K562 (cell line): ENCODE results near the gene CPNE1. TPM values are rescaled to one million over a fixed set of nuclear protein-coding genes. Genes with fewer than 3 reads are reported as not detected.

Source experiments
- C11orf30 ChIP-seq: fragments of 450-650 bp; IDR thresholded peaks from 2 replicates; pipeline ENCODE4 v1.6.1; 2016; ENCODE audit warnings: low read depth, mild to moderate bottlenecking
- ELF1 ChIP-seq: fragments of 200-800 bp; sonication (Bioruptor generic); IDR thresholded peaks from 2 replicates; pipeline ENCODE4 v1.6.1; 2016; ENCODE audit warnings: missing genetic modification characterization, missing compliant biosample characterization
- FOXM1 ChIP-seq, 2 experiments: fragments of 450-650 bp in 1 of 2; sonication (generic) in 1 of 2; formaldehyde crosslinking in 1 of 2; IDR thresholded peaks; 2 replicates each; pipeline versions ENCODE4 v1.6.1 to v1.9.0; 2017 to 2022; ENCODE audit warnings: low read depth in 2 of 2, mild to moderate bottlenecking in 2 of 2, missing genetic modification reagents in 1 of 2, moderate library complexity in 1 of 2
- HNRNPL ChIP-seq: fragments of 200-400 bp; formaldehyde crosslinking; IDR thresholded peaks from 2 replicates; pipeline ENCODE4 v1.6.1; 2017; ENCODE audit warnings: low read depth, mild to moderate bottlenecking, low read length
- HNRNPLL ChIP-seq: fragments of 200-400 bp; formaldehyde crosslinking; IDR thresholded peaks from 2 replicates; pipeline ENCODE4 v1.6.1; 2017; ENCODE audit warnings: low read length, low read depth, mild to moderate bottlenecking; ENCODE audit not compliant: poor library complexity, severe bottlenecking
- LCOR ChIP-seq: sonication (generic); formaldehyde crosslinking; IDR thresholded peaks from 2 replicates; pipeline ENCODE4 v1.8.0; 2022; ENCODE audit warnings: mild to moderate bottlenecking, missing genetic modification reagents
- NFIC ChIP-seq: fragments of 450-650 bp; IDR thresholded peaks from 2 replicates; pipeline ENCODE4 v1.6.1; 2017; ENCODE audit warnings: mild to moderate bottlenecking, inconsistent platforms
- RB1 ChIP-seq: fragments of 450-650 bp; IDR thresholded peaks from 2 replicates; pipeline ENCODE4 v1.6.1; 2017; ENCODE audit warnings: low read depth, mild to moderate bottlenecking
- SRSF7 ChIP-seq: fragments of 200-400 bp; formaldehyde crosslinking; optimal IDR thresholded peaks from 2 replicates; pipeline ENCODE3; 2017; ENCODE audit warnings: mild to moderate bottlenecking, low read depth, low read length
- YBX1 ChIP-seq: fragments of 450-650 bp; IDR thresholded peaks from 2 replicates; pipeline ENCODE4 v1.7.1; 2016; ENCODE audit warnings: mild to moderate bottlenecking
- ZBTB33 ChIP-seq: sonication (generic); formaldehyde crosslinking; IDR thresholded peaks from 2 replicates; pipeline ENCODE4 v1.8.1; 2023; ENCODE audit warnings: mild to moderate bottlenecking, missing genetic modification reagents
- ZNF121 ChIP-seq: sonication (generic); formaldehyde crosslinking; conservative IDR thresholded peaks from 2 replicates; pipeline ENCODE4 v1.8.0; 2022; ENCODE audit warnings: missing genetic modification reagents
- ZNF134 ChIP-seq: fragments of 250-450 bp; sonication (Bioruptor Pico); conservative IDR thresholded peaks from 2 replicates; pipeline ENCODE4 v1.4.0; 2020
- ZNF639 ChIP-seq, 2 experiments: fragments of 200-800 bp in 1 of 2; sonication (Bioruptor generic) in 1 of 2; sonication (generic) in 1 of 2; formaldehyde crosslinking in 1 of 2; IDR thresholded peaks in 1 of 2; conservative IDR thresholded peaks in 1 of 2; 2 replicates each; pipeline versions ENCODE4 v1.5.0 to v1.6.1; 2016 to 2020; ENCODE audit warnings: missing compliant biosample characterization in 1 of 2, missing genetic modification characterization in 1 of 2, missing genetic modification reagents in 1 of 2
- ZNF780A ChIP-seq: fragments of 250-450 bp; sonication (Bioruptor Pico); IDR thresholded peaks from 2 replicates; pipeline ENCODE4 v1.5.0; 2021; ENCODE audit warnings: mild to moderate bottlenecking
- polyA plus RNA-seq, 8 experiments: library from polyadenylated mRNA; depleted of rRNA in 4 of 8; stranded (reverse) in 5 of 8; unstranded in 3 of 8; fragments of >200 nt; fragmentation: Nextera tagmentation in 2 of 8; fragmentation: Illumina TruSeq in 1 of 8; extraction: Ambion mirVana in 2 of 8; extraction: Trizol in 1 of 8; gene quantifications; 2 replicates each; pipeline versions ENCODE4 v1.2.1 to v1.2.3, GENCODE V29; 2011 to 2014; ENCODE audit warnings: inconsistent platforms in 1 of 8, missing spikeins in 1 of 8
- total RNA-seq, 7 experiments: library from RNA; depleted of rRNA in 6 of 7; stranded (reverse); fragments of >200 nt in 6 of 7; fragmentation: Illumina TruSeq in 2 of 7; extraction: Trizol in 2 of 7; gene quantifications; 2 replicates each; pipeline versions ENCODE4 v1.2.1 to v1.2.3, GENCODE V29; 2011 to 2021; ENCODE audit warnings: low replicate concordance in 1 of 7
- TF ChIP-seq, protein P1 (sequence below): fragments of 200-800 bp; sonication (Bioruptor generic); IDR thresholded peaks from 2 replicates; pipeline ENCODE4 v1.6.1; 2016; ENCODE audit warnings: missing genetic modification characterization, missing compliant biosample characterization

The CPNE1 gene
- total and polyA plus RNA-seq, 9 of the 15 experiments (the other 6 are each of a cell fraction or from before 2014, with no cell fraction given), result 42.1 to 102 (median 56.0) TPM

DNA sequence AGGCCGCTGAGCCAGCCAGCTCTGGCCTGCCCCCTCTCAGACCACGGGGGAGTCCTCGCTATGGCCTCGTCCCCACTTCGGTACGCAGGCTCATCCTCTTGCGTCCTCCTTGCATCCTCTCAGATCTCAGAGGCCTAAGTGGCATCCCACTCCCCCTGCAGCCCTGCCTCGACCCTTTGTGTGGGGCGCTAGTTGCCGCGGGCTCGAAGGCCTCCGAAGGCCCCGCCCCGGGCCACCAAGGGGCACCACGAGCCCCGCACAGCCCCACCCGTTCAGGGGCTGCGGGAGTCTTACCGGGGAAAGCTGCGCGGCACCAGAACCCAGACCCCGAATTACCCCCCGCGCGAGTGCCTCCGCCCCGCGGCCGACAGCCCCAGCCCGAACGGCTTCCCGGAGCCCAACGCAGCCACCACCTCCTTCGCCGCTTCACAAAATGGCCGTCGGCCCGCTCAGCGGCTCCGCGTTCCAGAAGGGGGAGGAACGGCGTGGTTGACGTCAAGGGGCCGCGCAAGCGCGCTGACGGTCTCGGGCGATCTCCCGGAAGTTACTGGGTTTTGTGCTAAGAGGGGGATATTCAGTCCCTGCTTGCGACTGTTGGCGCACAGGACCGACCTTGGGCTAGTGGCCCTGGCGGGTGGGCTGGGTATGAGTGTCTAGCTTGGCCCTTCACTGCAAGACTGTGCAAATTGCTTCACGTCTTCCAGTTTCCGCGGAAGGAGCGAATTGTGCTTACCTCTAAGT is at the start of gene CPNE1, which contains the start of gene RBM12 (continued):
- TF ChIP-seq ZNF639 (CRISPR knock-in tag; conservative IDR thresholded peaks at IDR 0.05 in 1 of 2, IDR thresholded peaks at IDR 0.05 in 1 of 2), result peak in 1 of 2 experiments; percentile 77; a peak in 2 of 4 replicates
- TF ChIP-seq RB1, result peak; percentile 69
- TF ChIP-seq ZNF134 (CRISPR knock-in tag), result 0 out of 2 replicates have a peak, but pooled peaks have one; percentile 6
- TF ChIP-seq LCOR (CRISPR knock-in tag), result peak; percentile 79
- TF ChIP-seq C11orf30, result 0 out of 2 replicates have a peak, but pooled peaks have one; percentile 30
- TF ChIP-seq HNRNPLL, result peak; percentile 66
- TF ChIP-seq, protein P1, sequence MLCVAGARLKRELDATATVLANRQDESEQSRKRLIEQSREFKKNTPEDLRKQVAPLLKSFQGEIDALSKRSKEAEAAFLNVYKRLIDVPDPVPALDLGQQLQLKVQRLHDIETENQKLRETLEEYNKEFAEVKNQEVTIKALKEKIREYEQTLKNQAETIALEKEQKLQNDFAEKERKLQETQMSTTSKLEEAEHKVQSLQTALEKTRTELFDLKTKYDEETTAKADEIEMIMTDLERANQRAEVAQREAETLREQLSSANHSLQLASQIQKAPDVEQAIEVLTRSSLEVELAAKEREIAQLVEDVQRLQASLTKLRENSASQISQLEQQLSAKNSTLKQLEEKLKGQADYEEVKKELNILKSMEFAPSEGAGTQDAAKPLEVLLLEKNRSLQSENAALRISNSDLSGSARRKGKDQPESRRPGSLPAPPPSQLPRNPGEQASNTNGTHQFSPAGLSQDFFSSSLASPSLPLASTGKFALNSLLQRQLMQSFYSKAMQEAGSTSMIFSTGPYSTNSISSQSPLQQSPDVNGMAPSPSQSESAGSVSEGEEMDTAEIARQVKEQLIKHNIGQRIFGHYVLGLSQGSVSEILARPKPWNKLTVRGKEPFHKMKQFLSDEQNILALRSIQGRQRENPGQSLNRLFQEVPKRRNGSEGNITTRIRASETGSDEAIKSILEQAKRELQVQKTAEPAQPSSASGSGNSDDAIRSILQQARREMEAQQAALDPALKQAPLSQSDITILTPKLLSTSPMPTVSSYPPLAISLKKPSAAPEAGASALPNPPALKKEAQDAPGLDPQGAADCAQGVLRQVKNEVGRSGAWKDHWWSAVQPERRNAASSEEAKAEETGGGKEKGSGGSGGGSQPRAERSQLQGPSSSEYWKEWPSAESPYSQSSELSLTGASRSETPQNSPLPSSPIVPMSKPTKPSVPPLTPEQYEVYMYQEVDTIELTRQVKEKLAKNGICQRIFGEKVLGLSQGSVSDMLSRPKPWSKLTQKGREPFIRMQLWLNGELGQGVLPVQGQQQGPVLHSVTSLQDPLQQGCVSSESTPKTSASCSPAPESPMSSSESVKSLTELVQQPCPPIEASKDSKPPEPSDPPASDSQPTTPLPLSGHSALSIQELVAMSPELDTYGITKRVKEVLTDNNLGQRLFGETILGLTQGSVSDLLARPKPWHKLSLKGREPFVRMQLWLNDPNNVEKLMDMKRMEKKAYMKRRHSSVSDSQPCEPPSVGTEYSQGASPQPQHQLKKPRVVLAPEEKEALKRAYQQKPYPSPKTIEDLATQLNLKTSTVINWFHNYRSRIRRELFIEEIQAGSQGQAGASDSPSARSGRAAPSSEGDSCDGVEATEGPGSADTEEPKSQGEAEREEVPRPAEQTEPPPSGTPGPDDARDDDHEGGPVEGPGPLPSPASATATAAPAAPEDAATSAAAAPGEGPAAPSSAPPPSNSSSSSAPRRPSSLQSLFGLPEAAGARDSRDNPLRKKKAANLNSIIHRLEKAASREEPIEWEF (CRISPR knock-in tag), result no peak
- TF ChIP-seq SRSF7, result no peak
- peak; percentile 95 for TF ChIP-seq ELF1 (tag)
- TF ChIP-seq NFIC, result peak; percentile 44; the same call in 1 of the 2 replicates
- TF ChIP-seq ZBTB33 (CRISPR knock-in tag), result no peak
- no peak for TF ChIP-seq ZNF780A
- no peak for TF ChIP-seq FOXM1 (IDR thresholded peaks at IDR 0.05; ENCODE audit: low read depth)
- peak; percentile 87; the same call in 1 of the 2 replicates for TF ChIP-seq FOXM1 (CRISPR knock-in tag; IDR thresholded peaks at IDR 0.05; ENCODE audit: low read depth)
- 0 out of 2 replicates have a peak, but pooled peaks have one; percentile 61 for TF ChIP-seq HNRNPL
- TF ChIP-seq ZNF121 (CRISPR knock-in tag), result no peak
- TF ChIP-seq YBX1, result no peak
